ENCODE results near the gene SNTN.

GRCh38 chr3:63624941-63625560 lies 27.4 kb upstream of the SNTN start:
- TF ChIP-seq POLR2A (IDR thresholded peaks at IDR 0.05) (no peak), CTCF (IDR thresholded peaks at IDR 0.05) (no peak)

Data from ovary (tissue), 3 donors.